ENCODE measurements around the gene PLA2G6. TPM values are rescaled to one million over a fixed set of nuclear protein-coding genes. Genes with fewer than 3 reads are reported as not detected.

The PLA2G6 gene
- total RNA-seq, 2 experiments from 2014 or later: 48.8 to 50.2 TPM

- Mint-ChIP-seq H3K4me3 (no peak overlapping the region), H3K27me3 (no peaks in the 10 kb centered on the region), H3K4me1 (ENCODE audit: low read depth) (no peaks in the 10 kb centered on the region), H3K9me3 (no peaks in the 10 kb centered on the region), H3K36me3 (ENCODE audit: low read depth) (peaks cover 47% of the 10 kb centered on the region), H3K27ac (no peak overlapping the region)
- no peaks in the 10 kb centered on the region for H3K4me1 ChIP-seq (ENCODE audit: insufficient read depth, low read length)
- DNase-seq (no peak), ATAC-seq (ENCODE audit: poor library complexity) (no peak)
- ChIA-PET POLR2A (no interaction called here), CTCF (no interaction called here)
- peaks cover 64% of the 10 kb centered on the region for H3K36me3 ChIP-seq (ENCODE audit: insufficient read depth, low read length)
- H3K27ac ChIP-seq (ENCODE audit: low read depth in 1 of 2, low read length in 2 of 2): no peak overlapping the region
- intact Hi-C loops (cut with DNase I, micrococcal nuclease): no loop called here
- no peak for TF ChIP-seq CTCF (IDR thresholded peaks at IDR 0.05)
- no peaks in the 10 kb centered on the region for H3K9me3 ChIP-seq (ENCODE audit: control insufficient read depth in 1 of 2, insufficient read depth in 1 of 2, low read length in 2 of 2)
- no peaks in the 10 kb centered on the region for H3K27me3 ChIP-seq (ENCODE audit: control insufficient read depth in 1 of 2, insufficient read depth in 2 of 2, low read length in 2 of 2)
- no peak overlapping the region for H3K4me3 ChIP-seq (ENCODE audit: low read length)
Observed at GRCh38 chr22:38072322-38073149, 109.1 kb downstream of the PLA2G6 start.

GRCh38 chr22:38071421-38072321 lies 110.0 kb downstream of the PLA2G6 start:
- H3K4me1 ChIP-seq (ENCODE audit: insufficient read depth, low read length): no peaks in the 10 kb centered on the region
- H3K27me3 ChIP-seq (ENCODE audit: control insufficient read depth in 1 of 2, insufficient read depth in 2 of 2, low read length in 2 of 2): no peaks in the 10 kb centered on the region
- H3K9me3 ChIP-seq (ENCODE audit: control insufficient read depth in 1 of 2, insufficient read depth in 1 of 2, low read length in 2 of 2): no peaks in the 10 kb centered on the region
- no peaks in the 10 kb centered on the region for H3K9me3 Mint-ChIP-seq
- CTCF ChIA-PET: no interaction called here
- no peak overlapping the region for H3K27ac ChIP-seq (ENCODE audit: low read depth in 1 of 2, low read length in 2 of 2)
- peaks cover 55% of the 10 kb centered on the region for H3K36me3 Mint-ChIP-seq (ENCODE audit: low read depth)
- POLR2A ChIA-PET: no interaction called here
- ATAC-seq (ENCODE audit: poor library complexity) (no peak), DNase-seq (no peak)
- H3K27ac Mint-ChIP-seq: no peak overlapping the region
- H3K4me1 Mint-ChIP-seq (ENCODE audit: low read depth): no peaks in the 10 kb centered on the region
- no peaks in the 10 kb centered on the region for H3K27me3 Mint-ChIP-seq
- H3K36me3 ChIP-seq (ENCODE audit: insufficient read depth, low read length): peaks cover 67% of the 10 kb centered on the region
- intact Hi-C loops (cut with DNase I, micrococcal nuclease): no loop called here
- no peak overlapping the region for H3K4me3 ChIP-seq (ENCODE audit: low read length)
- no peak for TF ChIP-seq CTCF (IDR thresholded peaks at IDR 0.05)
- H3K4me3 Mint-ChIP-seq: no peak overlapping the region

GRCh38 chr22:38070250-38070921 lies 111.2 kb downstream of the PLA2G6 start:
- ATAC-seq (ENCODE audit: poor library complexity): no peak
- Mint-ChIP-seq H3K9me3 (no peaks in the 10 kb centered on the region), H3K4me1 (ENCODE audit: low read depth) (no peaks in the 10 kb centered on the region), H3K4me3 (no peak overlapping the region), H3K27ac (no peak overlapping the region), H3K27me3 (no peaks in the 10 kb centered on the region), H3K36me3 (ENCODE audit: low read depth) (peaks cover 66% of the 10 kb centered on the region)
- intact Hi-C loops (cut with DNase I, micrococcal nuclease): no loop called here
- Histone ChIP-seq H3K9me3 (ENCODE audit: control insufficient read depth in 1 of 2, insufficient read depth in 1 of 2, low read length in 2 of 2) (no peaks in the 10 kb centered on the region), H3K27me3 (ENCODE audit: control insufficient read depth in 1 of 2, insufficient read depth in 2 of 2, low read length in 2 of 2) (no peaks in the 10 kb centered on the region), H3K27ac (ENCODE audit: low read depth in 1 of 2, low read length in 2 of 2) (no peak overlapping the region), H3K4me1 (ENCODE audit: insufficient read depth, low read length) (no peaks in the 10 kb centered on the region), H3K36me3 (ENCODE audit: insufficient read depth, low read length) (peaks cover 77% of the 10 kb centered on the region), H3K4me3 (ENCODE audit: low read length) (no peak overlapping the region)
- DNase-seq: no peak
- ChIA-PET CTCF (interaction anchor here (1.4 kb wide), 1 partner anchor 18 kb away, joined by 3 read pairs; no protein-coding TSS in a partner anchor), POLR2A (no interaction called here)
- TF ChIP-seq CTCF (IDR thresholded peaks at IDR 0.05): no peak

Measured in CD4-positive, alpha-beta T cell (primary cell).